Activated T-cell treated with anti-CD3 and anti-CD28 coated beads for 24 hours (primary cell): Measurements from ENCODE around the gene GPRC5B.

Experiments used
- DNase-seq: peaks from one replicate; pipeline ENCODE4 v3.0.0-alpha.2; 2020; ENCODE audit warnings: low read depth

The GPRC5B gene

DNA sequence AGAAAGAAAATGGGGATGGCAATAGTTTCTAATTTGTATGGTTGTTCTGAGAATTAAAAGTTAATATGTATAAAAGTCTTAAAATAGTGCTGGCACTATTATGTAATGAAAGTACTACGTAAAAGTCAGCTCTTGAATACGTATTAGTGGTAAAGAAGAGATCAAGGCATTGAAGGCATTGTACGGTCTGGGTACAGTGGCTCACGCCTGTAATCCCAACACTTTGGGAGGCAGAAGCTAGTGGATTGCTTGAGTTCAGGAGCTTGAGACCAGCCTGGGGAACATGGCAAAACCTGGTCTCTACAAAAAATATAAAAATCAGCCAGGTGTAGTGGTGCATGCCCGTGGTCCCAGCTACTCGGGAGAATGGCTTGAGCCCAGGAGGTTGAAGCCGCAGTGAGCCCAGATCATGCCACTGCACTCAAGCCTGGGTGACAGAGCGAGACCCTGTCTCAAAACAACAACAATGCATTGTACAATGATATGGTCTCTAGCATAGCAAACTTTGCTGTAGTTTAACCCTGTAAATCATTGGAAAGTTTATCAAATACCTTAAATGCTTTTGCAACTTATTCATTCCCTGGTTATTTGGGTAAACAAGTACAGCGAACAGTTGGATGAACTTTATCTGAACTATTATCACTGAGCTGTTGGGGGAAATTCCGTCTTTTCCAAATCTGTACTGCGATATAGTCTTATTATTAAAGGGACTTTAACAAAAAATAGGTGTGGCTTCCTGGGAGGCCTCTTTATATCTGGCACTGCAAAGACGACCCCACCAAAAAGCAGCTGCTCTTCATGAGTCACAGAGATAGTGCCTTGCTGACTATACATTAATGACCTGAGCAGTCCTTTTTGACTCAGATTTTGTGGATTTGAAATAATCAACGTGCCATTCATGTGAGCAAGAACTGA is 73.6 kb downstream of the GPRC5B start:
- no peak for DNase-seq

DNA sequence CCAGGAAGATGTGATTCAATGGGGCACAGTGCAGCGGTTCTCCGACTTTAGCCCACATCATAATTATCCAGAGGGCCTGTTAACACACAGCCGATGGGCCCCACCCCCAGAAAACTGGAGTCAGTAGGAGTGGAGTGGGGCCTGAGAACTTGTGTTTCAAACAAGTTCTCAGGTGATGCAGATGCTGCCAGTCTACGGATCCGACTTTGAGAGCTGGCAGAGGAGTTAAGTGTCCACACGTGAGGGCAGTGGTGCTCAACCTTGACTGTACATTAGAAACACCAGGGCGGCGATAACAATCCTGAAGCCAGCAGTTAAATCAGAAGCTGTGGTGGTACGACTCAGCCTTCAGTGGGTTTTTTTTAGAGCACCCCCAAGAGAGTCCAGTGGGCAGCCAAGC is 75.0 kb downstream of the GPRC5B start:
- DNase-seq, result no peak

GRCh38 chr16:19809121-19809635 is 75.5 kb downstream of the GPRC5B start:
- no peak for DNase-seq

GRCh38 chr16:19808061-19808641 is 76.5 kb downstream of the GPRC5B start:
- no peak for DNase-seq
